GM23248 (cell line): ENCODE measurements around the gene SKP1. TPM values are rescaled to one million over a fixed set of nuclear protein-coding genes. Genes with fewer than 3 reads are reported as not detected.

Experiments
- DNase-seq: peaks from one replicate; pipeline ENCODE4 v3.0.0-alpha.2; 2015
- H2AFZ ChIP-seq: fragments of 200-600 bp; sonication (generic); 2 replicates; pipeline ENCODE4 v1.6.1; 2016; ENCODE audit warnings: antibody characterized with exemption
- H3F3A ChIP-seq: fragments of 200-600 bp; sonication (generic); 2 replicates; pipeline ENCODE4 v1.6.1; 2016; ENCODE audit warnings: mild to moderate bottlenecking, antibody characterized with exemption, mixed run types; ENCODE audit not compliant: insufficient read depth
- H3K27ac ChIP-seq: fragments of 200-600 bp; sonication (generic); 2 replicates; pipeline ENCODE4 v1.5.1; 2016; ENCODE audit warnings: mild to moderate bottlenecking
- H3K27me3 ChIP-seq: fragments of 200-600 bp; sonication (generic); replicated peaks from 2 replicates; pipeline ENCODE4 v1.6.1; 2016; ENCODE audit warnings: mild to moderate bottlenecking; ENCODE audit not compliant: insufficient read depth
- H3K36me3 ChIP-seq: fragments of 200-600 bp; sonication (generic); 2 replicates; pipeline ENCODE4 v1.6.1; 2016; ENCODE audit warnings: low read depth, mild to moderate bottlenecking
- H3K4me1 ChIP-seq: fragments of 200-600 bp; sonication (generic); 2 replicates; pipeline ENCODE4 v1.6.1; 2016; ENCODE audit warnings: mild to moderate bottlenecking; ENCODE audit not compliant: insufficient read depth
- H3K4me2 ChIP-seq: fragments of 200-600 bp; sonication (generic); one replicate; pipeline ENCODE4 v1.6.1; 2016; ENCODE audit warnings: mild to moderate bottlenecking; ENCODE audit not compliant: unreplicated experiment
- H3K4me3 ChIP-seq: fragments of 200-600 bp; sonication (generic); 2 replicates; pipeline ENCODE4 v1.5.1; 2016; ENCODE audit warnings: mild to moderate bottlenecking
- H3K79me2 ChIP-seq: fragments of 200-600 bp; sonication (generic); 2 replicates; pipeline ENCODE4 v1.6.1; 2016; ENCODE audit warnings: mild to moderate bottlenecking; ENCODE audit not compliant: insufficient read depth
- H3K9ac ChIP-seq: fragments of 200-600 bp; sonication (generic); 2 replicates; pipeline ENCODE4 v1.6.1; 2016; ENCODE audit warnings: mild to moderate bottlenecking
- H3K9me2 ChIP-seq: fragments of 200-600 bp; sonication (generic); 2 replicates; pipeline ENCODE4 v1.6.1; 2016; ENCODE audit warnings: mixed run types, mild to moderate bottlenecking, moderate library complexity; ENCODE audit not compliant: insufficient read depth
- H3K9me3 ChIP-seq: fragments of 200-600 bp; sonication (generic); one replicate; pipeline ENCODE4 v1.6.1; 2017; ENCODE audit warnings: low read depth
- H4K20me1 ChIP-seq: fragments of 200-600 bp; sonication (generic); 2 replicates; pipeline ENCODE4 v1.6.0; 2016; ENCODE audit not compliant: insufficient read depth
- EZH2 ChIP-seq: fragments of 200-600 bp; sonication (generic); IDR thresholded peaks from 2 replicates; pipeline ENCODE4 v1.6.1; 2018; ENCODE audit warnings: antibody characterized with exemption, mild to moderate bottlenecking; ENCODE audit not compliant: insufficient read depth, poor library complexity, severe bottlenecking
- EZH2phosphoT487 ChIP-seq: fragments of 200-600 bp; sonication (generic); IDR thresholded peaks from 2 replicates; pipeline ENCODE4 v1.6.1; 2018; ENCODE audit warnings: antibody characterized with exemption, moderate library complexity, mild to moderate bottlenecking, low read depth; ENCODE audit not compliant: insufficient read depth
- WGBS, 2 experiments: methylation state at CpG; one replicate each; pipeline ENCODE4 v1.1.6; 2015 to 2017; ENCODE audit warnings: low lambda C conversion rate in 2 of 2, low coverage in 1 of 2; ENCODE audit errors: missing lambda C conversion rate in 2 of 2; 5-methylcytosine and 5-hydroxymethylcytosine counted together
- in situ Hi-C: fragments of 300-500 bp; cut with MboI; formaldehyde crosslinking; loops from 2 replicates; pipeline ENCODE4 v1.15.0; 2020
- polyA plus RNA-seq: library from polyadenylated mRNA; unstranded; fragments of >200 nt; fragmentation: Nextera tagmentation; extraction: Ambion mirVana; gene quantifications from 2 replicates; pipeline ENCODE4 v1.2.1, GENCODE V29; 2016
- total RNA-seq: library from RNA; depleted of rRNA; stranded (reverse); fragments of >200 nt; shearing (Covaris generic); gene quantifications from 2 replicates; pipeline ENCODE4 v1.2.3, GENCODE V29; 2014

SKP1 gene
- total and polyA plus RNA-seq, 2 experiments from 2014 or later: 238 to 1,145 TPM

- TF ChIP-seq EZH2phosphoT487 (no peak), EZH2 (no peak)
- 96% methylated on average over 3 of the region's 3 CpGs for WGBS, 2 experiments
Measured at GRCh38 chr5:134151723-134152122, 25.0 kb downstream of the SKP1 start.

GRCh38 chr5:134149571-134150303 is 27.0 kb downstream of the SKP1 start:
- DNase-seq: peak; percentile 12
- Histone ChIP-seq H3K9ac (no peak overlapping the region), H3K9me3 (no peaks in the 10 kb centered on the region), H3K4me1 (peaks cover 9% of the 10 kb centered on the region), H3K27me3 (no peaks in the 10 kb centered on the region), H4K20me1 (peaks cover 8% of the 10 kb centered on the region; the same call in 1 of the 2 replicates), H2AFZ (no peak overlapping the region), H3K4me2 (no peak overlapping the region), H3K9me2 (no peaks in the 10 kb centered on the region), H3K79me2 (peaks cover 94% of the 10 kb centered on the region), H3K36me3 (peaks cover 32% of the 10 kb centered on the region), H3F3A (peaks cover 45% of the 10 kb centered on the region), H3K4me3 (no peak overlapping the region), H3K27ac (no peak overlapping the region; the same call in 1 of the 2 replicates)
- TF ChIP-seq EZH2phosphoT487: no peak
- no peak for TF ChIP-seq EZH2
- in situ Hi-C loops: no loop called here
- 69 to 74% methylated on average over 4 of the region's 4 CpGs for WGBS, 2 experiments

More at GRCh38 chr5:134151723-134152122, 25.0 kb downstream of the SKP1 start:
- H3K4me2 ChIP-seq: no peak overlapping the region
- H3K9me3 ChIP-seq: no peaks in the 10 kb centered on the region
- peaks cover 43% of the 10 kb centered on the region for H3K36me3 ChIP-seq
- H3K27ac ChIP-seq: 0 out of 2 replicates have a peak overlapping the region, but pooled peaks have one; percentile 8
- peaks cover 97% of the 10 kb centered on the region for H3K79me2 ChIP-seq
- DNase-seq: peak; percentile 45
- H3K4me1 ChIP-seq: peaks cover 8% of the 10 kb centered on the region
- no peak overlapping the region for H3K9ac ChIP-seq
- H3F3A ChIP-seq: peaks cover 62% of the 10 kb centered on the region
- no peak overlapping the region for H2AFZ ChIP-seq
- H3K9me2 ChIP-seq: no peaks in the 10 kb centered on the region
- H4K20me1 ChIP-seq: peaks cover 8% of the 10 kb centered on the region; the same call in 1 of the 2 replicates
- no peak overlapping the region for H3K4me3 ChIP-seq
- no peaks in the 10 kb centered on the region for H3K27me3 ChIP-seq
- in situ Hi-C loops: no loop called here

- Histone ChIP-seq H3K27ac (no peak overlapping the region; the same call in 1 of the 2 replicates), H2AFZ (no peak overlapping the region), H3K27me3 (no peaks in the 10 kb centered on the region), H3K4me3 (no peak overlapping the region), H3K36me3 (peaks cover 28% of the 10 kb centered on the region), H3K4me1 (peaks cover 9% of the 10 kb centered on the region), H3K79me2 (peaks cover 93% of the 10 kb centered on the region), H4K20me1 (peaks cover 8% of the 10 kb centered on the region; the same call in 1 of the 2 replicates), H3K4me2 (no peak overlapping the region), H3K9me2 (no peaks in the 10 kb centered on the region), H3K9me3 (no peaks in the 10 kb centered on the region), H3F3A (peaks cover 42% of the 10 kb centered on the region), H3K9ac (no peak overlapping the region)
- DNase-seq: no peak
- TF ChIP-seq EZH2phosphoT487: no peak
- no peak for TF ChIP-seq EZH2
- whole genome bisulfite sequencing, 2 experiments: 93 to 94% methylated on average over 6 of the region's 6 CpGs
- in situ Hi-C loops: no loop called here
Measured at GRCh38 chr5:134148986-134149539, 27.7 kb downstream of the SKP1 start.

- H3K4me3 ChIP-seq: no peak overlapping the region
- peaks cover 28% of the 10 kb centered on the region for H3K36me3 ChIP-seq
- H3K27me3 ChIP-seq: no peaks in the 10 kb centered on the region
- no peak for DNase-seq
- peaks cover 42% of the 10 kb centered on the region for H3F3A ChIP-seq
- in situ Hi-C loops: no loop called here
- peaks cover 8% of the 10 kb centered on the region; the same call in 1 of the 2 replicates for H4K20me1 ChIP-seq
- no peak overlapping the region for H3K4me2 ChIP-seq
- 62 to 77% methylated on average over 2 of the region's 2 CpGs for WGBS, 2 experiments
- H3K4me1 ChIP-seq: peaks cover 9% of the 10 kb centered on the region
- no peaks in the 10 kb centered on the region for H3K9me2 ChIP-seq
- H3K79me2 ChIP-seq: peaks cover 88% of the 10 kb centered on the region
- TF ChIP-seq EZH2phosphoT487 (no peak), EZH2 (no peak)
- no peak overlapping the region for H2AFZ ChIP-seq
- no peaks in the 10 kb centered on the region for H3K9me3 ChIP-seq
- no peak overlapping the region for H3K9ac ChIP-seq
- no peak overlapping the region for H3K27ac ChIP-seq
Measured at GRCh38 chr5:134148316-134148715, 28.4 kb downstream of the SKP1 start.
